ENCODE measurements around the gene UBAC1. TPM values are rescaled to one million over a fixed set of nuclear protein-coding genes. Genes with fewer than 3 reads are reported as not detected.

UBAC1 gene
- total and polyA plus RNA-seq, 4 donors: 16.2 to 115 (median 16.4) TPM

DNA sequence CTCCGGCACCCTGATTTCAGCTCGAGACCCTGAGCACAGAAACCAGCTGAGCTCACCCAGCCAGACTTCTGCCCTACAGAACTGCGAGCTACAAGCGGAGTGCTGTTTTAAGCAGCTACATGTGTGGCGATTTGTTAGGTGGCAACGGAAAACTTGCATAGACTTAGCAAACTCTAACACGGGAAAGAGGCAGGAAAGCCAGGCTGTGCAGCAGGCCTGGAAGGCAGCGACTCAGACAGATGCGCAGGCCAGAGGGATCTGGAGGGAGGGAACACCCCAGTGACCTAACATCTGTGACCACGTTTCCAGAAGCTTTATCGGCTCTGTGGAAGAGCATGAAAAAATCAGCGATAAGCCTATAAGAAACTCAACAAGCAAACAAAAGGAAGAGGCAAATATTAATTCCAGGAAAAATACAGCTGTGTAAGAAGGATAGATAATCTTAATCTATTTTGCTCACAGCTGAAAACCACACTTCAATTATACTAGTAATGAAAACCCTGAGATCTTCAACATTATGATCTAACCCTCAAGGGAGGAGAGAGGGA lies 11.0 kb downstream of the UBAC1 start:
- DNase-seq (ENCODE audit: low spot score): peak; percentile 63
- Histone ChIP-seq H3K9ac (ENCODE audit: low read depth in 1 of 2, low read length in 2 of 2) (no peak overlapping the region), H3K27ac (ENCODE audit: low read depth in 1 of 2, low read length in 2 of 2) (no peak overlapping the region), H3K4me3 (ENCODE audit: low read depth in 1 of 3, low read length in 3 of 3) (no peak overlapping the region), H3K4me1 (ENCODE audit: control insufficient read depth in 4 of 4, insufficient read depth in 4 of 4, low read length in 3 of 4) (peaks cover 0 to 5% (median 3%) of the 10 kb centered on the region in 4 donors), H3K36me3 (ENCODE audit: control insufficient read depth in 4 of 4, insufficient read depth in 3 of 4, low read depth in 1 of 4, low read length in 3 of 4) (peaks cover 9 to 47% (median 32%) of the 10 kb centered on the region in 4 donors), H3K27me3 (ENCODE audit: control insufficient read depth in 4 of 4, insufficient read depth in 4 of 4, low read length in 3 of 4) (no peaks in the 10 kb centered on the region), H3K9me3 (ENCODE audit: control insufficient read depth in 4 of 4, low read length in 3 of 4) (no peaks in the 10 kb centered on the region)
- WGBS: 95% methylated on average over 12 of the region's 12 CpGs
- TF ChIP-seq EGR1 (IDR thresholded peaks at IDR 0.05; ENCODE audit: low read depth in 2 of 2): no peak
- TF ChIP-seq TAF1 (conservative IDR thresholded peaks at IDR 0.05): no peak
- TF ChIP-seq YY1 (IDR thresholded peaks at IDR 0.05): no peak
- TF ChIP-seq, protein P1, sequence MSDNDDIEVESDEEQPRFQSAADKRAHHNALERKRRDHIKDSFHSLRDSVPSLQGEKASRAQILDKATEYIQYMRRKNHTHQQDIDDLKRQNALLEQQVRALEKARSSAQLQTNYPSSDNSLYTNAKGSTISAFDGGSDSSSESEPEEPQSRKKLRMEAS (IDR thresholded peaks at IDR 0.05): no peak
- TF ChIP-seq HNF4A (conservative IDR thresholded peaks at IDR 0.05): no peak

DNA sequence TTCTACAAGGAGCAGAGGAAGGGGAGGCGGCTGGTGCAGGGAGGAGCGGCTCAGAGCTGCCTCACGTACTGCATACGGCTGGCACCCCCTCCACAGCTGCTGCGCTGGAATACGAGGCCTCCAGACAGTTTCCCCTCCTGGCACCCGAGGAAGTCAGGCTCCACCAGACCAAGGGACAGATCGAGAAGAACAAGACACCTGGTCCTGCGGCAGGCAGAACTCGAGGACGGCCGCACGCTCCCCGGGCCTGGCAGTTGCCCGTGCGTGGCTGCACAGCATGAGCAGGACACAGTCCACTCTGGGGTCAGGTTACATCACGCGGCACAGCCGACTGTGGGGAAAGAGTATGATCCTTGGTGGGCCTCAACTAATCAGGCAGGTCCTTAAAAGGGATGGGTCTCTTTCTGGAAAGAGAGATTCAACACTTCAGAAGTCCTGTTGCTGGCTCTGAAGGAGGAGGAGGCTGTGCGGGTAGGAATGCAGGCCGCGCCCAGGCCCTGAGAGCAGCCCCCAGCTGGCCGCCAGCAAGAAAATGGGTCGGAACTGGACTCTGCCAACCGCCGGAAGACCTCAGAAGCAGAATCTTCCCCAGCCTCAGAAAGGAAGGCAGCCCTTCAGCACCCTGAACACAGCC lies 11.6 kb downstream of the UBAC1 start:
- Histone ChIP-seq H3K36me3 (ENCODE audit: control insufficient read depth in 4 of 4, insufficient read depth in 3 of 4, low read depth in 1 of 4, low read length in 3 of 4) (peaks cover 11 to 53% (median 34%) of the 10 kb centered on the region in 4 donors), H3K9ac (ENCODE audit: low read depth in 1 of 2, low read length in 2 of 2) (no peak overlapping the region), H3K27ac (ENCODE audit: low read depth in 1 of 2, low read length in 2 of 2) (no peak overlapping the region), H3K9me3 (ENCODE audit: control insufficient read depth in 4 of 4, low read length in 3 of 4) (no peaks in the 10 kb centered on the region), H3K4me1 (ENCODE audit: control insufficient read depth in 4 of 4, insufficient read depth in 4 of 4, low read length in 3 of 4) (peaks cover 0 to 5% (median 3%) of the 10 kb centered on the region in 4 donors), H3K4me3 (ENCODE audit: low read depth in 1 of 3, low read length in 3 of 3) (no peak overlapping the region), H3K27me3 (ENCODE audit: control insufficient read depth in 4 of 4, insufficient read depth in 4 of 4, low read length in 3 of 4) (no peaks in the 10 kb centered on the region)
- TF ChIP-seq FOXA1 (IDR thresholded peaks at IDR 0.05) (no peak), HNF4G (IDR thresholded peaks at IDR 0.05) (no peak), RAD21 (IDR thresholded peaks at IDR 0.05) (no peak), RXRA (IDR thresholded peaks at IDR 0.05) (no peak), JUND (IDR thresholded peaks at IDR 0.05) (no peak), NR2F2 (IDR thresholded peaks at IDR 0.05) (no peak), SP1 (IDR thresholded peaks at IDR 0.05) (no peak), EGR1 (IDR thresholded peaks at IDR 0.05; ENCODE audit: low read depth in 2 of 2) (no peak), TAF1 (conservative IDR thresholded peaks at IDR 0.05) (no peak), HNF4A (conservative IDR thresholded peaks at IDR 0.05) (no peak), FOXA2 (IDR thresholded peaks at IDR 0.05) (no peak), YY1 (IDR thresholded peaks at IDR 0.05) (no peak)
- TF ChIP-seq, protein P1 (IDR thresholded peaks at IDR 0.05): no peak
- 95% methylated on average over 26 of the region's 26 CpGs for WGBS
- DNase-seq (ENCODE audit: low spot score): no peak

DNA sequence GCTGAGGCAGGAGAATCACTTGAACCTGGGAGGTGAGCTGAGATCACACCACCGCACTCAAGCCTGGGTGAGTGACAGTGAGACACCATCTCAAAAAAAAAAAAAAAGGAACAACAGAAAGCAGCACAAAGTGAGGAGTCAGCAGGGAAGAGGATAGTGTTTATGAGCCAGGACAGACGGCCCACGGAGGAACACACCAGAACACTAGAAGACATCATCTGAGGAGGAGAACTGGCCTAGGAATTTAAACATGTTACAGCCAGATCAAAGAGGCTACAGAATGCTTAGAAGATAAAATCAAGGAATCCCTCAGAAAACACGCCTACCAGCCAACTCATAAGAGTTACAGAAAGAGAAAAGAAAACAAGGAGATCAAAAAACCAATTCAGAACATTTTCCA lies 12.2 kb downstream of the UBAC1 start:
- Histone ChIP-seq H3K9ac (ENCODE audit: low read depth in 1 of 2, low read length in 2 of 2) (no peak overlapping the region), H3K27ac (ENCODE audit: low read depth in 1 of 2, low read length in 2 of 2) (no peak overlapping the region), H3K4me1 (ENCODE audit: control insufficient read depth in 4 of 4, insufficient read depth in 4 of 4, low read length in 3 of 4) (peaks cover 0 to 5% (median 3%) of the 10 kb centered on the region in 4 donors), H3K4me3 (ENCODE audit: low read depth in 1 of 3, low read length in 3 of 3) (no peak overlapping the region), H3K36me3 (ENCODE audit: control insufficient read depth in 4 of 4, insufficient read depth in 3 of 4, low read depth in 1 of 4, low read length in 3 of 4) (peaks cover 11 to 52% (median 37%) of the 10 kb centered on the region in 4 donors), H3K9me3 (ENCODE audit: control insufficient read depth in 4 of 4, low read length in 3 of 4) (no peaks in the 10 kb centered on the region), H3K27me3 (ENCODE audit: control insufficient read depth in 4 of 4, insufficient read depth in 4 of 4, low read length in 3 of 4) (no peaks in the 10 kb centered on the region)
- DNase-seq (ENCODE audit: low spot score): no peak
- WGBS: 89% methylated on average over 4 of the region's 4 CpGs
- TF ChIP-seq, protein P2, sequence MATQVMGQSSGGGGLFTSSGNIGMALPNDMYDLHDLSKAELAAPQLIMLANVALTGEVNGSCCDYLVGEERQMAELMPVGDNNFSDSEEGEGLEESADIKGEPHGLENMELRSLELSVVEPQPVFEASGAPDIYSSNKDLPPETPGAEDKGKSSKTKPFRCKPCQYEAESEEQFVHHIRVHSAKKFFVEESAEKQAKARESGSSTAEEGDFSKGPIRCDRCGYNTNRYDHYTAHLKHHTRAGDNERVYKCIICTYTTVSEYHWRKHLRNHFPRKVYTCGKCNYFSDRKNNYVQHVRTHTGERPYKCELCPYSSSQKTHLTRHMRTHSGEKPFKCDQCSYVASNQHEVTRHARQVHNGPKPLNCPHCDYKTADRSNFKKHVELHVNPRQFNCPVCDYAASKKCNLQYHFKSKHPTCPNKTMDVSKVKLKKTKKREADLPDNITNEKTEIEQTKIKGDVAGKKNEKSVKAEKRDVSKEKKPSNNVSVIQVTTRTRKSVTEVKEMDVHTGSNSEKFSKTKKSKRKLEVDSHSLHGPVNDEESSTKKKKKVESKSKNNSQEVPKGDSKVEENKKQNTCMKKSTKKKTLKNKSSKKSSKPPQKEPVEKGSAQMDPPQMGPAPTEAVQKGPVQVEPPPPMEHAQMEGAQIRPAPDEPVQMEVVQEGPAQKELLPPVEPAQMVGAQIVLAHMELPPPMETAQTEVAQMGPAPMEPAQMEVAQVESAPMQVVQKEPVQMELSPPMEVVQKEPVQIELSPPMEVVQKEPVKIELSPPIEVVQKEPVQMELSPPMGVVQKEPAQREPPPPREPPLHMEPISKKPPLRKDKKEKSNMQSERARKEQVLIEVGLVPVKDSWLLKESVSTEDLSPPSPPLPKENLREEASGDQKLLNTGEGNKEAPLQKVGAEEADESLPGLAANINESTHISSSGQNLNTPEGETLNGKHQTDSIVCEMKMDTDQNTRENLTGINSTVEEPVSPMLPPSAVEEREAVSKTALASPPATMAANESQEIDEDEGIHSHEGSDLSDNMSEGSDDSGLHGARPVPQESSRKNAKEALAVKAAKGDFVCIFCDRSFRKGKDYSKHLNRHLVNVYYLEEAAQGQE (IDR thresholded peaks at IDR 0.05): no peak
- TF ChIP-seq GABPA (IDR thresholded peaks at IDR 0.05 in 1 of 2, conservative IDR thresholded peaks at IDR 0.05 in 1 of 2) (no peak), HNF4G (IDR thresholded peaks at IDR 0.05) (no peak), RXRA (IDR thresholded peaks at IDR 0.05) (no peak), FOXA2 (IDR thresholded peaks at IDR 0.05) (no peak), FOXA1 (IDR thresholded peaks at IDR 0.05) (no peak), HNF4A (conservative IDR thresholded peaks at IDR 0.05) (no peak), JUND (IDR thresholded peaks at IDR 0.05) (no peak), RAD21 (IDR thresholded peaks at IDR 0.05) (no peak), NR2F2 (IDR thresholded peaks at IDR 0.05) (no peak)
- TF ChIP-seq, protein P3, sequence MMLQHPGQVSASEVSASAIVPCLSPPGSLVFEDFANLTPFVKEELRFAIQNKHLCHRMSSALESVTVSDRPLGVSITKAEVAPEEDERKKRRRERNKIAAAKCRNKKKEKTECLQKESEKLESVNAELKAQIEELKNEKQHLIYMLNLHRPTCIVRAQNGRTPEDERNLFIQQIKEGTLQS (IDR thresholded peaks at IDR 0.05): no peak
- TF ChIP-seq, protein P1 (IDR thresholded peaks at IDR 0.05): no peak
- TF ChIP-seq, protein P4, sequence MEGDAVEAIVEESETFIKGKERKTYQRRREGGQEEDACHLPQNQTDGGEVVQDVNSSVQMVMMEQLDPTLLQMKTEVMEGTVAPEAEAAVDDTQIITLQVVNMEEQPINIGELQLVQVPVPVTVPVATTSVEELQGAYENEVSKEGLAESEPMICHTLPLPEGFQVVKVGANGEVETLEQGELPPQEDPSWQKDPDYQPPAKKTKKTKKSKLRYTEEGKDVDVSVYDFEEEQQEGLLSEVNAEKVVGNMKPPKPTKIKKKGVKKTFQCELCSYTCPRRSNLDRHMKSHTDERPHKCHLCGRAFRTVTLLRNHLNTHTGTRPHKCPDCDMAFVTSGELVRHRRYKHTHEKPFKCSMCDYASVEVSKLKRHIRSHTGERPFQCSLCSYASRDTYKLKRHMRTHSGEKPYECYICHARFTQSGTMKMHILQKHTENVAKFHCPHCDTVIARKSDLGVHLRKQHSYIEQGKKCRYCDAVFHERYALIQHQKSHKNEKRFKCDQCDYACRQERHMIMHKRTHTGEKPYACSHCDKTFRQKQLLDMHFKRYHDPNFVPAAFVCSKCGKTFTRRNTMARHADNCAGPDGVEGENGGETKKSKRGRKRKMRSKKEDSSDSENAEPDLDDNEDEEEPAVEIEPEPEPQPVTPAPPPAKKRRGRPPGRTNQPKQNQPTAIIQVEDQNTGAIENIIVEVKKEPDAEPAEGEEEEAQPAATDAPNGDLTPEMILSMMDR (IDR thresholded peaks at IDR 0.05; ENCODE audit: low read depth, low read length, missing input control): no peak
- TF ChIP-seq, protein P5, sequence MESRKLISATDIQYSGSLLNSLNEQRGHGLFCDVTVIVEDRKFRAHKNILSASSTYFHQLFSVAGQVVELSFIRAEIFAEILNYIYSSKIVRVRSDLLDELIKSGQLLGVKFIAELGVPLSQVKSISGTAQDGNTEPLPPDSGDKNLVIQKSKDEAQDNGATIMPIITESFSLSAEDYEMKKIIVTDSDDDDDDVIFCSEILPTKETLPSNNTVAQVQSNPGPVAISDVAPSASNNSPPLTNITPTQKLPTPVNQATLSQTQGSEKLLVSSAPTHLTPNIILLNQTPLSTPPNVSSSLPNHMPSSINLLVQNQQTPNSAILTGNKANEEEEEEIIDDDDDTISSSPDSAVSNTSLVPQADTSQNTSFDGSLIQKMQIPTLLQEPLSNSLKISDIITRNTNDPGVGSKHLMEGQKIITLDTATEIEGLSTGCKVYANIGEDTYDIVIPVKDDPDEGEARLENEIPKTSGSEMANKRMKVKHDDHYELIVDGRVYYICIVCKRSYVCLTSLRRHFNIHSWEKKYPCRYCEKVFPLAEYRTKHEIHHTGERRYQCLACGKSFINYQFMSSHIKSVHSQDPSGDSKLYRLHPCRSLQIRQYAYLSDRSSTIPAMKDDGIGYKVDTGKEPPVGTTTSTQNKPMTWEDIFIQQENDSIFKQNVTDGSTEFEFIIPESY (IDR thresholded peaks at IDR 0.05): no peak

Data from liver (tissue), 9 donors.